Uterus (tissue), 4 donors: Measurements from ENCODE around the gene DCBLD2. TPM values are rescaled to one million over a fixed set of nuclear protein-coding genes. Genes with fewer than 3 reads are reported as not detected.

Experiments
- DNase-seq, 2 donors: peaks; one replicate each; pipeline ENCODE4 v3.0.0-alpha.2; 2019 to 2020
- H3K27ac ChIP-seq, 2 donors: fragments of 200-600 bp; sonication (generic); 1 replicate in 1 of 2; 2 replicates in 1 of 2; pipeline ENCODE4 v1.5.1; 2016 to 2018
- H3K27me3 ChIP-seq, 2 donors: fragments of 200-600 bp; sonication (generic); one replicate each; pipeline ENCODE4 v1.5.1; 2018 to 2019; ENCODE audit warnings: control low read depth in 1 of 2
- H3K36me3 ChIP-seq, 2 donors: fragments of 200-600 bp; sonication (generic); one replicate each; pipeline ENCODE4 v1.5.1; 2019; ENCODE audit warnings: control low read depth in 1 of 2
- H3K4me1 ChIP-seq, 2 donors: fragments of 200-600 bp; sonication (generic); one replicate each; pipeline ENCODE4 v1.5.1; 2018 to 2019; ENCODE audit warnings: control low read depth in 1 of 2
- H3K4me3 ChIP-seq, 2 donors: fragments of 200-600 bp; sonication (generic); 1 replicate in 1 of 2; 2 replicates in 1 of 2; pipeline ENCODE4 v1.5.1; 2018 to 2019; ENCODE audit warnings: mild to moderate bottlenecking in 1 of 2
- H3K9me3 ChIP-seq, 2 donors: fragments of 200-600 bp; sonication (generic); one replicate each; pipeline ENCODE4 v1.5.1; 2019; ENCODE audit warnings: control low read depth in 1 of 2
- CTCF ChIP-seq, 4 experiments: fragments of 200-600 bp in 2 of 4; fragments of 450-650 bp in 2 of 4; sonication (generic) in 2 of 4; IDR thresholded peaks; one replicate each; pipeline ENCODE4 v1.5.1; 2016 to 2019; ENCODE audit warnings: antibody characterized with exemption in 4 of 4, mild to moderate bottlenecking in 2 of 4, moderate library complexity in 1 of 4
- POLR2A ChIP-seq, 2 donors: fragments of 450-650 bp; IDR thresholded peaks; one replicate each; pipeline ENCODE4 v1.6.1; 2016; ENCODE audit warnings: antibody characterized with exemption in 2 of 2, mild to moderate bottlenecking in 1 of 2, moderate library complexity in 1 of 2
- intact Hi-C: fragments of 100-400 bp; cut with DNase I; formaldehyde crosslinking; loops from one replicate; pipeline ENCODE4 v1.15.1; 2023; ENCODE audit warnings: low total_unique reads
- total RNA-seq, 4 donors: library from RNA; depleted of rRNA in 3 of 4; stranded (reverse); fragments of >200 nt in 3 of 4; gene quantifications; one replicate each; pipeline versions ENCODE4 v1.1.0 to v1.2.4, GENCODE V29; 2014 to 2023
- donor health status: DM: yes; HTN: yes; CAD: no.

Gene DCBLD2
- total RNA-seq, 4 donors from 2014 or later = 27.4 to 60.1 (median 40.9) TPM

GRCh38 chr3:98805571-98805970 lies 95.9 kb downstream of the DCBLD2 start:
- H3K9me3 ChIP-seq = no peaks in the 10 kb centered on the region
- intact Hi-C loops = no loop called here
- no peaks in the 10 kb centered on the region for H3K4me1 ChIP-seq
- no peaks in the 10 kb centered on the region for H3K27me3 ChIP-seq
- no peak overlapping the region for H3K27ac ChIP-seq
- DNase-seq = no peak
- no peak overlapping the region for H3K4me3 ChIP-seq
- TF ChIP-seq POLR2A (IDR thresholded peaks at IDR 0.05) = no peak
- no peak for TF ChIP-seq CTCF (IDR thresholded peaks at IDR 0.05)
- H3K36me3 ChIP-seq = no peaks in the 10 kb centered on the region

DNA sequence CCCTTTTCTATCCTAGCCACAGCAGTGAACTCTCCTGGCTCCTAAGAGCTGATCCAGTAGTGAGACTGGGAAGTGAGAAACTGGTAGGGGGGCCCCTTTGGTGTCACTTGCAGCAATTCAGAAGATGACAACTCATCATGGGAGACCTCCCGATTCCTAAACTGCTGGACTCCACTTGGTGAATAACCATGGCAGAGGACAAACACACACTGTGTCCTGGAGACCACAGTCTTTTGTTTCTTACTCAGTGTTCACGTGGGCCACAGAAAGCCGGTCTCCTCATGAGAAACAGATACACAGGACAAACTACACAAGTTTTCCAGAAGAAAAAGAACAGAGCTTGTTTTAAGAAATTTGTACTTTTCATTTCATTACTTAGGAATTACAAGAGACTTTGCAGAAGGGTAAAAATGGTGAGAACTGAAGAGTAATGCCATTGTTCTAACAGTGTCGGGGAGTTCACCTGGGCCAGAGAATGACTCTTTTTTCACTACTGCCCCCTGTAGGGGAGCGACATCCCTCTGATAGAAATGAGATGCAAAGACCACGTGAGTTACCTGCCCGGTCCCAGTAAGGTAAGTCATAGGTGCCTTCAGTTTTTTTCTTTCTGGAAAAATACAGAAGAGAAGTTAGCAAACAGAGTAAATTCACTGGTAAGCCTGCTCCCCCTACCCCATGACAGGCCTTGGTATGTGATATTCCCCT lies 100.3 kb downstream of the DCBLD2 start:
- Histone ChIP-seq H3K9me3 (no peaks in the 10 kb centered on the region), H3K4me1 (no peaks in the 10 kb centered on the region), H3K4me3 (no peak overlapping the region), H3K27me3 (no peaks in the 10 kb centered on the region), H3K36me3 (no peaks in the 10 kb centered on the region), H3K27ac (no peak overlapping the region)
- no peak for DNase-seq
- no peak for TF ChIP-seq CTCF (IDR thresholded peaks at IDR 0.05)
- intact Hi-C loops = no loop called here

- intact Hi-C loops = no loop called here
- Histone ChIP-seq H3K9me3 (no peaks in the 10 kb centered on the region), H3K4me3 (no peak overlapping the region), H3K27ac (no peak overlapping the region), H3K27me3 (no peaks in the 10 kb centered on the region), H3K4me1 (no peaks in the 10 kb centered on the region), H3K36me3 (no peaks in the 10 kb centered on the region)
- TF ChIP-seq CTCF (IDR thresholded peaks at IDR 0.05) = no peak
- TF ChIP-seq POLR2A (IDR thresholded peaks at IDR 0.05) = no peak
- DNase-seq = no peak
These were observed 101.1 kb downstream of the DCBLD2 start for GRCh38 chr3:98800401-98800800.

DNA sequence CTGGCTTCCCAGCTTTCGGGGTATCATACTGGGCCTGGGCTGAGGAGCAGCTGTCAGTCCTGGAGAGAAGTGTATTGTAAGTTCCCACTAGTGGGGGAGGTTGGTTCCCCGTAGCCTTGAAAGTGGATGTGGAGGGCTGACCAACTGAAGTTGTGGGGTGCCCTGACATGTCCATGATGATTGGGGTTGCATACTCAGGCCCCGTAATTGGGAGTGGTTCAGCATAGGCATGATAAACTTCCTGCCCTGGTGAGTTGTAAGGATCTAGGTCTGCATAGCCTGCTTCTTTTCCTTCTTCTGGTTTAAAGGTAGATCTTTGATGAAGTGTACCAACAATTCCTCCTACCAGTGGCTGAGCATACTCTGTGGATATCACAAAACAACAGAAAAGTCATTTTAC lies 102.0 kb downstream of the DCBLD2 start:
- Histone ChIP-seq H3K36me3 (no peaks in the 10 kb centered on the region), H3K9me3 (no peaks in the 10 kb centered on the region), H3K27me3 (no peaks in the 10 kb centered on the region), H3K4me1 (no peaks in the 10 kb centered on the region), H3K4me3 (no peak overlapping the region), H3K27ac (no peak overlapping the region)
- no peak for DNase-seq
- intact Hi-C loops = no loop called here
- no peak for TF ChIP-seq POLR2A (IDR thresholded peaks at IDR 0.05)
- TF ChIP-seq CTCF (IDR thresholded peaks at IDR 0.05) = no peak

DNA sequence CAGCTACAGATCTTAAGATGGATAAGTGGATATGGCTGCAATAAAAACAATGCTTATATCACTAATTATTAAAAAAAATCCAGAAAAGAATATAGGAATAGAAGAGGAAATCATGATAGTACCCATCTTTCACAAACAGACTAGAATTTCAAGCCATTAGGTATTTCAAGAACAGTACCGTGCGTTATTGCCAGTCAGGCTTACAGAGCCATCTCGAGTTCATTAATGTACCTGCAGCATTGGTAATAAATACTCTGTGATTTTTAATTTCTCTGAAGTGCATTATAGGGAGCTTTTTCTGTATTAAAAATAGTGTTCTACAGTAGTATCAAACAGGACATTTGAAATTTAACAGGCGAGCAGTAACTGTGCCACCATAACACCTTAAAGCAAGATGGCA lies 102.7 kb downstream of the DCBLD2 start:
- TF ChIP-seq CTCF (IDR thresholded peaks at IDR 0.05) (no peak), POLR2A (IDR thresholded peaks at IDR 0.05) (no peak)
- H3K9me3 ChIP-seq = no peaks in the 10 kb centered on the region
- intact Hi-C loops = no loop called here
- H3K4me3 ChIP-seq = no peak overlapping the region
- H3K36me3 ChIP-seq = no peaks in the 10 kb centered on the region
- no peak for DNase-seq
- H3K27ac ChIP-seq = no peak overlapping the region
- no peaks in the 10 kb centered on the region for H3K4me1 ChIP-seq
- H3K27me3 ChIP-seq = no peaks in the 10 kb centered on the region
